Globus pallidus (tissue), 1 donor: ENCODE measurements around the gene CALML3.

Experiments used
- DNase-seq: peaks from one replicate; pipeline ENCODE4 v3.0.0-alpha.2; 2015; ENCODE audit warnings: low spot score

CALML3 gene

DNA sequence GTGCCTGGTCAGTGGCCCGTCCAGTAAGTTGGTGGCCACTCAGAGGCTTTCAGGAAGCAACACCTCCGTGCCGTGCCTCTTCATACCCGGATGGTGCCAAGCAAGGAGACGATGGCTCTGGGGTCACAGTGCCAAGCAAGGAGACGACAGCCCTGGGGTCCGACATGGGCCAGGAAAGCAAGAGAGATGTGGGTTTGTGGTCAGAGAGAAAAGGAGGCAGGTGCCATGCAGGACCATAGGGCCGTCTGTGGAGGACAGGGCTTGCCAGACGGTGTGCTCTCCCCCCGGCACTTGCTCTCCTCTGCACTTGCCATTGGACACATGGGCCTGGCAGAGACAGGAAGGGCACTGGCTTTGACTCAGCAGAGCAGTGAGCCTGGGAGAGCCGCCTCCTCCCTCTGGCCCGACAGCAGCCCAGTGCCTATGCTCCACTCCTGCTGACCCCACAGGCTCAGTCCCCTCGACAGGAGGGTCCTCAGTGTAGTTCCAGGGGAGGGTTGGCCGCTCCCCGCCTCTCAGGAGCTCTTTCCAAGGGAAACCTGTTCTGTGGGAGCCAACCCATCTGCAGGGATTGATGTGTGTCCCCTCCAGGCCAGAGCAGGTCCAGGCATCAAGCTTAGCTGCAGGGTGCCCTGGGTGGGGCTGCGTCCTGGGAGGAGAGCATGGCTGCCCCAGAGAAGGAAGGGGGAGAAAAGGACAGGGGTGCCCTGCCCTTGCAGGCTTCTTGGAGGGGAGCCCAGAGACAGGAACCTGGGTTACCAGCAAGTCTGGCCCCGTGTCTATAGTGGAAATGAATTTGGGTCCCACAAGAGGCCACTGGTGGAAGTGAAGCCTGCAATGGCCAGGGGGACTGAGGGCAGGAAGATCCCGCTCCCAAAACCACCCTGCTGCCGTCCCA, 17.8 kb upstream of the CALML3 start:
- no peak for DNase-seq

DNA sequence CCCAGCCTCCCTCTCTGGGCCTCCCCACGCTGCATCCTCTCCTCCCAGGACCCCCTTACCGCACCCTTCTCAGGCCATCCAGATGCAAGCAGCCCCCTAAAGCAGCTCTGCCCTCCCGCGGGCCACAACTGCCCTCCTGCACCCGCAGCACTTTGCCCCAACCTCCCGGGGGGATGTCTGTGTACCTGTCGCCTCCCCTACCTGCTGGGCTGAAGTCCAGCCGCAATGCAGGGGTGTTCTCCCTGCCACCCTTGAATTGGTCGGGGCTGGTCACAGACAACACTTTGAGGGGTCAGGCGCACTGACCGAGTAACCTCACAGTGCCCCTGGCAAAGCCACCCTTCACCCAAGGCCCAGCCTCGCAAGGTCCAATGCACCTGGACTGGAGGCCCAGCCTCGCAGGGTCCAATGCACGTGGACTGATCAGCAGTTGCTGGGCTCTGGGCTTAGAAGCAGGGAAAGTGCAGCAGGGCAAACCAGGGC, 17.1 kb upstream of the CALML3 start:
- no peak for DNase-seq

DNA sequence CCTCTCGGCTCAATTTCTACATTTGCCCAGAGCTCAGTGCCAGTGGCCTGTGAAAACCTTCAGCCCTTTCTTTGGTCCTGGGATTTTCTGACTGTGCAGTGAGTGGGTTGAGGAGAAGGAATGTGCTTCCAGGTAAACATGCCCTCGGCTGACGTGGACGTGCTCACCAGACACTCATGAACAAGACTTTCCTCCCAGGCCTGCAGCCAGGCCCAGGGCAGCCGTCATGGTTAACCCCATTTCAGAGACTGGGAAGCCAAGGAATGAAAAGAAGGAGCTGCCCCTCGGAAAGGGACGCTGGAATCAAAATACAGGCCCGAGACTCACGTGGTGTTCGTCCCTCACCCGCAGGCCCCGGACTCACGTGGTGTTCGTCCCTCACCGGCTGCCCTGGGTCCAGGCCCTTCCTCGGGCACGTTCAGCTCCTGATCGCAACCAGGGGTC, 16.6 kb upstream of the CALML3 start:
- no peak for DNase-seq

DNA sequence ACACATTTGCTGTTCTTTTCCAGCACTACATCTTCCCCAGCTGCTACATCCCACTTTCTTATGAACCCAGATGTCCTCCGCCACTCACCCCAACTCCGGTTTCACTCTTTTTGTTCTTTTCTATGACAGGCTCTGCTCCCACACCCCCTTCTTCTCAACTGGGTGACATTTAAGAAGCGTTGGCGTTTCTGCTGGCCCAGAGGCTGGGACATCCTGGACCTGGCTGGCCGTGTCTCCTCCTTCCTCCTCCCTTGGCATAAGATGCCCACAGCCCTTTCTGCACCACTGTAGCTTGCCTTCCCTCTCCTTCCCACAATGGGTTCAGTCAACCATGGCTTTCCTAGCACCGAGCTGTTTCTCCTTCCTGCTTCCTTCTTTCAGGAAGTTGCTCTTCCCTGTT, 16.0 kb upstream of the CALML3 start:
- no peak for DNase-seq

DNA sequence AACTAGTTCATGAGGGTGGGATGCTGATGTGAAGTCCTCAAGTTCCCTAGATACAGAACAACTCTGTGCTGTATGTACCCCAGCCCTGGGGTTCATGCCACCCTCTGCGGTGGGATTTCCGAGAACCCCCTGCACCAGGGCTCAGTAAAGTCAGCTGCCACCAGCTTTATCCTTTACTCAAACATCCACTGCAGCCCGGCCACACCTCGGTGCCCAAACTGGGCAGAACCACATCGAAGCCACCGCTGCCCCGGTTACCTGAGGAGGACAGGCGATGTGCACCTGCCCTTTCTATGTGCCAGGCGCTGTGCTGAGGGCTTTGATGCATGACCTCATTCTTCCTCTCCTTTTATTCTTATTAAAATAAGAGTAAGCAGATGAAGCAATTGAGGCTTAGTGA, 15.5 kb upstream of the CALML3 start:
- no peak for DNase-seq

DNA sequence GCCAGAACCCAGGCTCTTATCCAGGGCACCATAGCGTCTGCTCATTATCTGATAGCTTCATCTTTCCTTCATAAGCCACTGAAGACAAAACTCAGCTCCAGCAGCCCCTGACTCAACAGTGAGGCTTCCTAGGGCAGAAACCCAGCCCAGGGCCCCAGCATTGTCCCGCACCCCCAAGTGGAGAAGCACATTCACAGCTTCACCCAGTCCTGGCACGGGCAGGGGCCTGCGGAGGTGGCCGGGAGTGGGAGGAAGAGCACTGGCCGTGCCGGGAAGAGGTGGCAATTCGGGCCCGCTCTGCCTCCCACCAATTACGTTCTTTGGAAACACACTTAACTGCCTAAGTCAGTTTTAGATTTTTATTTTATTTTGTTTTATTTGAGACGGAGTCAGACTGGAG, 15.1 kb upstream of the CALML3 start:
- DNase-seq: no peak

DNA sequence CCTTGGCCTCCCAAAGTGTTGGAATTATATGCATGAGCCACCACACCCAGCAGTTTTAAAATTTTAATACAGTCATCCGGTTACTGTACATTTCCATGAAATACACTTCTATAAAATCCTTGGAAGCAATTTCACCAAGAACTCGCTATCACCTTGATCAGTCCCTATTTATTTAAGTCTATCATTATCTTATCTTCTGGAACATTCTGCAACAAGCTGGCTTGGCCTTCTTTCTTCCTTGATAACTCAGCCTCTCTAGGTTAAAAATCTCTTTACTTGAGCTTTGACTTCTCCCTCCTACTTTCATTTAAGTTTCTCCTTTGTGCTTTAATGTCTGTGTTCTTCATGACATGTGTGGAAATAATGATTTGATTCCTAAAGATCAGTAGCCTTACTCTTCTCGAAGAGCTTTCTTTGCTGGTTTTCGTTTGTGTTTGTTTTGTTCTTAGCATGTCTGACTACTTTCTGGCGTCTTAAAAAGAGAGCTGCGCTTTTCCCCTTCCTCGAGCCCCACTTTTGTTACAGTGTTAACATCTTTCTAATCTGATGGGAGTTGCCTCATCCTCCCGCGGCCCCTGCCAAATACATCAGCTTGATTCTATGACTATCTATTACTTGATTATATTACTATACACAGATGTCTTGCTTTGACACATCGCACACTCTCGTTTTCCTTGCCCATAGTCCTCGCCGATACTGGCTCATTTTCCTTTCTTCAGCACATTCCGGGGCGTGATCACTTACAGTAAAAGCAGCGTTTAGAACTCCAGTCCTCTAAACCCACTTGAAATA, 14.3 kb upstream of the CALML3 start:
- DNase-seq: no peak

DNA sequence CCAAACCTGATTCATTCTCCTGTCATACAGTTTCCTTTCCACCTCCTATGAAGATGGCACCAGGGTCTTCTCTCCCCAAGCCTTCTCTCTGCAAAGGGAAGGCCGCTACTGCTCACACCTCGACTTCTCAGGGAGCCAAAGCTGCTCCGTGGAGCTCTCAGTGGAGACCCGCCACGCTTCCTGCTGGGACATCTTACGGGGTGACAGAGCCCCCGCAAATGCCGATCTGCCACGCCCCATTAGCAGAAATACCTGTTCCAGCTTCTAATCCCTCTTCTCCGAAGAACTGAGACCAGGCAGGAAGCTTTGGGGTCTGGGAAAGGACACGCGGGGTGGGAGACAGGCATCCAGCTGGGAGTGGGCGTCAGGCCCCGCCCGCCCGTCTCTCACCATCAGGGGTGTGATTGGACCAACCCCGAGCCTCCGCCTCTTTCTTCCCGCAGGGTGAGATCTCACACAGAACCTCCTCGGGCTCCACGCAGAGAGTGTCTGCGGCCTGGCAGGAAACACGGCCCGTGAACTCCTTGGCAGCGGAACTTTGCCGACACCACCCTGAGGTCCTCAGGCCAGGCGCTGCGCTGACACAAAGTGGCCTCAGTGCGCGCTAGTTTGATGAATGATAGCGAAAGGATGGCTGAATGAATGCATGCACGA, 13.4 kb upstream of the CALML3 start:
- no peak for DNase-seq

DNA sequence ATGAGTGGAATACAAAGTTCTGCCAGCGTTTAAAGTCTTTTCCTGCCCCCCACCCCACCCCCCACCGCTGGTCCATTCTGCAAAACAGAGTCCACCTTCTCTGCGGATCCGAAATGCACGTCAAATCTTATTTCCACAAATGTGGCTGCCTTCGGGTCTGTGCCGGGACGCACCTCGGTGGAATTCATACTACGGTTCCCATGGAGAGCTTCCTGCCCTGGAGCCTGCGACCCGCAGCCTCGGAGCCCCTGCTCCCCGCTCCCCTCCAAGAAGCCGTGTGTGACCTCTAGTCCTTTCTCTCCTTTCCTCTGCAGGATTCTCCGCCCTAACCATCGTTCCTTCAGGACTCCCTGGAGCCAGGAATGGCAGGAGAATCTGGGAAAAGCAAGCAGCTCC, 12.9 kb upstream of the CALML3 start:
- no peak for DNase-seq

DNA sequence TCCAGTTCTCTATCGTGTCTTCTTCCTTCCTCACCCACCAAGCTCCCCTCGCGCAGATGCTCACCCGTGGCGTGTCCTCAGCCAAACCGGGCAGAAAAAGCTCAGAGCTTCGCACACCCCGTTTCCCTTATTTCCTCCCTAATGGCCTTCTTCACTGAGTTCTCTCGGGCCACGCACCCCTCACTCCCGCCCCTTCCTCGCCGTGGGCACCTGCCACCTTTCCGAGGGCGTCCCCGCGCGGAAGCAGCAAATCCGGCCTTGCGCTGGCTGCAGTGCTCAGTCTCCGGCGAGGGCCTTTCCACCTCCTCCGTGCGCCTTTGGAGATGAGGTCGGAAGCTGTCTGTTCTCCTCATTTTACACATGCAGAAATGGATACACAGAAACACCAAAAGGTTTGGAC, 12.4 kb upstream of the CALML3 start:
- no peak for DNase-seq

DNA sequence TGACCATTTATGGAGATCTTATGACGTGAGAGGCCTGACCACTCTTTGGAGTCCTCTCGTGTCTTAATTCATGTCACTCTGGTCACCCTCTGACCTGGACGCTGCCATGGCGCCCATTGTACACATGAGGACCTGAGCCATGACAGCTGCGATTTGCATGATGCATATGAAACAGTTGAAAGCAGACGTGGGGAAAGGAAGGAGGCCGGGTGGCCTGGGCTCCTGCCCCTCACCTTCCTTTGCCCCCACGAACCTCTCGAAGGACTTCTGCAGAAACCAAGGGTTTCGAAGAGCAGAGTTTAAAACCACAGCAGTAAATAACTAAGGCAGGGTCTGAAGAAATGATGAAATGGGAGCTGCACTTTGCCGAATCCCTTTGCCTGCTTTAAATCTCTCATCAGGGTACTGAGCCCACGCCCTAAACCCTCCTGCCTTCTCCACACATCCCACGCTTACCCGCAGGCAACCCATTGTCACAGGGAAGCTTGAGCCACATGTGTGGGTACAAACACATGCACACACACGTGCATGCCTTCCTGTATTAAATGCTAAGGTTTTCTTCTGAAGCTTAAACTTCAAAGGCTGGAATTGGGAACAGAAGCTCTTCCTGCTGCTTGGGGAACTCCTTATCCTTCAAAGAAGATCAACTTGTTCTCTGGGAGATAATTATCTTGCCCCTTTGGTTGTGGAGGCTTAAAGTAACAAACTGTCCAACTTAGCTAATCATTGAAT, 11.7 kb upstream of the CALML3 start:
- no peak for DNase-seq

DNA sequence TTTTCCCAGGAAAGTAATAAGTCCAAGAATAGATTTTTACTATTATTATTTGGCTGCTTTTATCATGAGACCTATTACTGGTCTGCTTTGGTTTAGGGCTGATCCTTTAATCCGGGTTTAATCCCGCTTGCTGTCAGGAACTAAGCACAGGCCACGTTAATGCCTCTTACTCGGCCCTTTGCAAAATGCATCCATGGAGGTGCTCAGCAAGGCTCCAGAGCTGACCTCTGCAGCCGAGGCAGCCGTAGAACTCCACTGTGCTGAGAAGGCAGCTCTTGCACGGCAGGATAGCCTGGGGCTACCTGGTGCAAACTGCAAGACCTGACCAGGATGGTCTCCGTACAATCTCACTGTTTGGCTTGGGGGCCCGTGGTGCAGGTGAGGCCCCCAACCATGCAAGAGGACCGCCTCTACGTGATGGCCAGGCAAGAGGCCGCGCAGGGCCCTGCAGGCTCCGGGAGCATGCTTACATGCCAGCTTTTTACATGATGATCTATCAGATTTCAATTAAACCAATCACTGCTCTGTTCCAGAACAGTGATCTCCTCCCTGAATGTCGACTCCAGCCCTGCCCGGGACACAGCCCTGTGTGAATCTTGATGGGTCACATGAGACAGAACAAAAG, 10.4 kb upstream of the CALML3 start:
- DNase-seq: no peak

DNA sequence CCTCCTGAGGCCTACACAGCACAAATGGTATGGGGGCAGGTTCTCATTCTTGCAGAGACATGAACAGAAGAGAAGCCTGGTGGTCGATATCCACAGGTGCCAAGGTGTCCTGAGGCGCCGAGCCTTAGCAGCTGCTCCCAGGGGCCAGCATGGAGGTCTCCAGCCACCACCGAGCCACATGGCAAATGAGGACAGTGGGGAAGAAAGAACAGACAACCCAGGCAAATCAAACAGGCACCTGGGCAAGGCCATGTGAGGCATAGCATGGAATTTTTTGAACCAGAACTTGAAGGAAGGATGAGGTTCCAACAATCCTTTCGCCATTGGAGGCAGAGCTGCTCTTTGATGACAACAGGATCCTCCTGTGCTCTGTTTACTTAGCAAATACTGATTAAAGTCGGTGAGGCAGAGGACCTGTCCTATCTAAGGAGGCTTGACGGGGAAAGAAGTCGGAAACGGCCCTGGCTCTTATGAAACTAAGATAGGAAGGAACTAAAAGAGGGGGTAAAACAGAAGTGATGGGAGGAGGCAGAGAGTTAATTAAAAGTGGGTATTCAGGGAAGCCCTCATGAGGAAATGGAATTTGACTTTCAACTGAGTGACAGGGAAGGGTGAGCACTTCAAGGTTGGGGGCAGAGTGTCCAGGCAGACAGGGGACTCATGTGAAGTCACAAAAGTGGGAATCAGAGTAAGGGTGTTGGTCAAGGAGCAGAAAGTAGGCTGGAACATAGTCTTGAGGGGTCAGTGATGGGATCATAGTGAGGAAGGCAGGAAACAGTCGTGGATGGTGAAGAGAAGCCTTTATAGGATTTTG, 8.6 kb upstream of the CALML3 start:
- DNase-seq: no peak

DNA sequence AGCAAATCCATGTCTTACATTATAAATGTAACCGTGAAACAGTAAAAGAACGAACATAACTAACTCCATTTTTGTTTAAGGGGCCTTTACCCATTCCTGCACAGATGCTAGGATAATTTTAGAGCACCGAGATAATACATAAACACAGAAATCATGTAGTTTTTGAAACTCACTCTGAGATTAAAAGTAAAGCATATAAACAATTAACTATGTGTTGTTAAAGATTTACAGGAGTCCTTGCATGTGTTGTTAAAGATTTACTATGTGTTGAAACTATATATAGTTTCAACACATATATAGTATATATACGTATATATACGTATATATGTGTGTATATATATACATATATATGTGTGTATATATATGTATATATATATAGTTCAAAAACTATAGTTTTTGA, 7.2 kb upstream of the CALML3 start:
- no peak for DNase-seq

DNA sequence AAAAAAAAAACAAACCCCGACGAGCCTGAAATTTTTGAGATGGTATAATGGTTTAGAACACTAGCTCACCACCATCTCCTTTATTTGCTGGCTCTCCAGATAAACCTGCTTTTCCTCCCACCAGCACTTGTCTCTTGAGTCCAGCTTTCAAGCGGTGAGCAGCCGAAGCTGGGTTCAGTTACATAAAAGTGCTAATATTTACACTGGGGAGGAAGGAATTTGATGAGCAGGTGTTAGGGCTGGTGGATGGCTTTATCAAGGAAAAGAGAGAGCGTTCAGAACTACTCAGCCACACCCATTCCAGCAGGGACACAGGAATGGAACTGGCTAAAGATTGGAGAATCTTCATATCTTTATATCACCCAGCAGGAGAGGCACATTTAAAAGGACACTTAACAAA, 6.6 kb upstream of the CALML3 start:
- DNase-seq: no peak

DNA sequence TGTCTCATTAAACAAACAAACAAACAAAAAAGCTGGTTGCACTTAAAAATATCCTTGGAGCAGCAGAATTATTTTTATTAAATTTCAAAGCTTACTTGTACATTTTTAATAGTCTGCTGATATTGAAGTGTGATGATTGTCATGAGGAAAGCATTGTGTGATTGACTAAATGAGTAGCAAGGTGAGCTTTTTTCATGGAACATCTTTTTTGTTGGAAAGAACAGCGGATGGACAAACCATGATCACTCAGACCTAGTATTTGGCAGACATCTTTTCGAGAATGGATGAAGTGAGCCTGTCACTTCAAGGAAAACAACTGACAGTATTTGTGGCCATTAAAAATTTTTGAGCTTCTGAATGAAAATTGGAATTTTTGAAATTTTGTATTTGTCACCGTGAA, 5.7 kb upstream of the CALML3 start:
- no peak for DNase-seq

DNA sequence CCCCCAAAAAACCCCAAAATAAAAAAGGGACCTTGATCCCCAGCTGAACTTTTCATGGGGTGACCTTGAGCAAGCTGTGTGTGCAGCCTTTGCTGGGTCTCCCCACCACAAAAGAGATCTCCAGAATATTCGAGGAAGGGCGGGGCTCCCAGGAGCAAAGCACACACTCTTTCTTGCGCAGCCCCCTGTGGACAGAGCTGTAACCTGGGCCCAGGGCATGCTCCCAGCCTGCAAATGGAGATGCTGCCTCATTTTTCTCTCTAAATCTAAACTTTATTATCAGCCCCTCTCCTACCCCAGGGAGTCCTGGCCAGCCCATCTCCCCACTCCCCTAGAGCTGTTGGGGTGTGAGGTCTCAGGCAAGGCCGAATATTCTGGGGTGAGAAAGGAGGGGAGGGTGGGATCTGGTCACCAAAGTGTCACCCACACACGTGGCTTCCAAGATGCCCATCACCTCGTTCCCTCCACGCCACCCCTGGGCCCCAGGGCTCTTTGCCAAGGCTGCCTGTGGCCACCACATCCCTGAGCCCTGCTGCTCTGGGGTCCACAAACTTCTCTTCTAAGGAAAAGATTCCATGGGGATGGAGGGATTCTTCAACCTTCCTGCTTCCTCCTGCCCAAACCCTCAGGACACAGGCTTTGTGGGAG, 1.7 kb upstream of the CALML3 start:
- no peak for DNase-seq

DNA sequence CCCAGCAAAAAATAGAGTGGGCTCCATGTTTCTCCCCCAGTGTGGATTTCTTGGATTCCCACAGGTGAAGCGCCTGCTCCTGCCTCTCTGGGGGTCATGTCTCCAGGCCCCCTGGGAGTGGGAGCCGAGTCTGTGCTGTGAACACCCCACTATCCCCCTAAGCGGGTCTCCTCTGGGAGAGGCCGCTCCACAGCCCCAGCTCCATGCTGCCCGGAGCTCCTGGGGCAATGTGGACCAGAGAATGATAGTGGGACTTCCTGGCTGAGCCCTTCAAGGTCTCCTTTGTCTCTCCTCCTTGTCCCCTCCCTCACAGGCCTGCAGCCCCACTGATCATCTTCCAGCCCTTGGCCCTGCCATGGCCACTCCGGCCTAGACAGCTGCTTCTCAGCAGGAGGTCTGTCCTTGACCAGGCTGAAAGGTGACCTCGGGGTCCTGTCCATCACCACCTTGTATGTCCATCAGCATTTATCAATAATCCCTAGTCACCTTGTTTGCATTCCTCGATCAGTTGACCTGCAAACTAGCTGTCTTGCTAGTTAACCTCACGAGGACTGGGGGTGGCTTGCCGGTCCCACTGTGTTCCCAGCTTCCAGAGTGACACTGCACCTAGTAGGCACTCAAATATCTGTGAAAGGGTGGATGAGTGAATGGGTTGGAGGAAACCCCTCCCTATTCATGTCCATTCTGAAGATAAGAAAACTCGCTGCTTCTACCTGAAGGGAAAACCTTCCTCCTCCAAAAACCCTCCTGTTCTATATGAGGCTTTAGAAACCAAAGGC, 776 bp upstream of the CALML3 start:
- no peak for DNase-seq
